LNCAP (cell line): ENCODE data around the gene VPS37B.

Experiments used
- TF ChIP-seq, protein P1 (sequence below): fragments of 450-650 bp; IDR thresholded peaks from 2 replicates; pipeline ENCODE4 v1.5.1; 2017; ENCODE audit warnings: mild to moderate bottlenecking

Gene VPS37B

DNA sequence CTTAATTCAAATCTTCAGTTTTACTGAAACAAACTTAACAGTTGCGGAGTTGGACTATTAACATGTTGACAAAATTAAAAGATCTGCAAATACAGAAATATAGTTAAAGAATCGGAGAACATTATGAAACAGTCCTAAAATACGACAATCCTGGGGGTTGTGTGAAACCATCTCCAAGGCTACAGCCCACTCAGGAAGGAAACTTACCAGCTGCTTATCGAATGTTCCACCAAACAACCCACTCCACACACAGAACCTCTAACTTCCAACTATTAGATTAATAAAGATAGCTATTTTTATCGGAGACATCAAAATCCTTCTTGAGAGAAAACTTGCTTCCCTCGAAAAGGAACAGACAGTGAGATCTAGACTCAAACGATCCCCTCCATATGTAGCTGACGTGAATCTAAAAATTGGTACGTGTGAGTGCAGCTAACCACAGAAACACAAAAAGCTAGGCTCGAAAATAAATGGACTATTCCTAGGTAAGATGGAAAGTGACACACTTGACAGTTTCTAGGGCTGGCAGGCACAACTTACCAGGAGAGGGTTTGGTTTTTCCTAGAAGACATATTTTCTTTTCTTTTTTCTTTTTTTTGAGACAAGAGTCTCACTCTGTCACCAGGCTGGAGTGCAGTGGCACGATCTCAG lies 12.9 kb downstream of the VPS37B start:
- TF ChIP-seq, protein P1, sequence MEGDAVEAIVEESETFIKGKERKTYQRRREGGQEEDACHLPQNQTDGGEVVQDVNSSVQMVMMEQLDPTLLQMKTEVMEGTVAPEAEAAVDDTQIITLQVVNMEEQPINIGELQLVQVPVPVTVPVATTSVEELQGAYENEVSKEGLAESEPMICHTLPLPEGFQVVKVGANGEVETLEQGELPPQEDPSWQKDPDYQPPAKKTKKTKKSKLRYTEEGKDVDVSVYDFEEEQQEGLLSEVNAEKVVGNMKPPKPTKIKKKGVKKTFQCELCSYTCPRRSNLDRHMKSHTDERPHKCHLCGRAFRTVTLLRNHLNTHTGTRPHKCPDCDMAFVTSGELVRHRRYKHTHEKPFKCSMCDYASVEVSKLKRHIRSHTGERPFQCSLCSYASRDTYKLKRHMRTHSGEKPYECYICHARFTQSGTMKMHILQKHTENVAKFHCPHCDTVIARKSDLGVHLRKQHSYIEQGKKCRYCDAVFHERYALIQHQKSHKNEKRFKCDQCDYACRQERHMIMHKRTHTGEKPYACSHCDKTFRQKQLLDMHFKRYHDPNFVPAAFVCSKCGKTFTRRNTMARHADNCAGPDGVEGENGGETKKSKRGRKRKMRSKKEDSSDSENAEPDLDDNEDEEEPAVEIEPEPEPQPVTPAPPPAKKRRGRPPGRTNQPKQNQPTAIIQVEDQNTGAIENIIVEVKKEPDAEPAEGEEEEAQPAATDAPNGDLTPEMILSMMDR: no peak

DNA sequence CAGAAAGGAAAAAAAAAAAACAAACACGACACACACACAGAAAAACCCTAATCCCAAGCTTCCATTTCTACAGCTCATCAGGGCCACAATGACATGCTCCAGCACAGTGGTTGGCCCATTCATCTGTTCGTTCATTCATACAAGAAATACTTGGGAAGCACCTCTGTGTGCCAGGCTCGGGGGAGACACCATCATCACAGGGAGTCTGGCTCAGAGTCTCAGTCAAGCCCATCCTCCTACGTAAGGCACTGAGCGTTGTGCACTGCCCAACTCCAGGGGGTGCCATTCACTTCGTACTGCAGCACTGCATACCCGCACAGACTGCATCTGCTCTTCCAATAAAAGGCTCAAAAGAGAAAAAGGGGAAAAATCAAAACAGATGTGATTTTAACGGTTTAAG lies 15.3 kb downstream of the VPS37B start:
- TF ChIP-seq, protein P1: no peak; the same call in 1 of the 2 replicates

DNA sequence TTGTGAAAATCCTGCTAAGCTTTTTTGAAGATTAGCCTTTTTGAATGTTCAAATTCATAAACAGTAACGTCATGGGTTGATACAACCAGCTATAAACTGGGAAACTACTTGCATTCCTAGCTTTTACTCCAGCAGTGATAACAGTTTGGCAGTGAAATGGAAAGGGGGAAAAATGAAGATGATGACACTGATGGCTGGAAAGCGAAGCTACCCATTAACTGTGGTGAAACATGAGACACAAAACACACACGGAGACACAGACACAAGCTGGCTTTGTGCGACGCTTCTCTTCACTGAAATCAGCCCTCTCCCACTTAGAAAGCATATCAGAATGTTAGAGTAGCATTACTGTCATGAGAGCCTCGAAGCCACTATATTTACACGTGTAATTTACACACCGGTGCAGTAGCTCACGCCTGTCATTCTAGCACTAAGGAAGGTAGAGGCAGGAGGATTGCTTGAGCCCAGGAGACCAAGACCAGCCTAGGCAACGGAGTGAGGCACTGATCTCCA lies 15.7 kb downstream of the VPS37B start:
- TF ChIP-seq, protein P1: no peak

DNA sequence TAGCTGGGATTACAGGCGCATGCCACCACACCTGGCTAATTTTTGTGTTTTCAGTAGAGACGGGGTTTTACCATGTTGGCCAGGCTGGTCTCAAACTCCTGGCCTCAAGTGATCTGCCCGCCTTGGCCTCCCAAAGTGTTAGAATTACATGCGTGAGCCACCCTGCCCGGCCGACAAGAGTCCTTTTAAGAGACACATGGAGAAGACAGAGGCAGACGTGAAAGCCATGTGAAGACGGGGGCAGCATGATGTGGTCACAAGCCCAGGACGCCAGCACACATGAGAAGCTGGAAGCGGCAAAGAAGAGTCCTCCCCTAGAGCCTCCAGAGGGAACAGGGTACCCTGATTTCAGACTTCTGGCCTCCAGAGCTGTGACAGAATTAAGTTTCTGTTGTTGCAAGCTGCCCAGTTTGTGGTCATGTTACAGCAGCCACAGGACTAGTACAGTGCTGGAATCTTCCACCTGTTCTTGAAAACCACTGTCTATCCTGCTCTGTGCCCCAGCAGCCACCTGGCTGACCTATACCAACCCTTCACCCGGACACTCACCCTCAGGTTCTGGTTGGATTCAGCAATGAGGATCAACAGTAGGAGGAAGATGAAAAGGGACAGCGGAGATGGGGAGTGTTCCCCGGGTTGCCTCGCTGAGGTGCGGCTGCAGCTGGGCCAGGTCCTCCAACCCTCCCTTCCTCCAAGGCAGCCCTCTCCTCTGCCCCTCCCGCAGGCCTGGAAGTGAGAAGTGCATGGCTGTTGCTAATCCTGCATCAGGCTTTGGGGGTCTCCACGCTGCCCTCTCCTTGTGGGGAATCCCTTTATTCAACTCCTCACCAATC lies 16.9 kb downstream of the VPS37B start:
- TF ChIP-seq, protein P1: no peak

DNA sequence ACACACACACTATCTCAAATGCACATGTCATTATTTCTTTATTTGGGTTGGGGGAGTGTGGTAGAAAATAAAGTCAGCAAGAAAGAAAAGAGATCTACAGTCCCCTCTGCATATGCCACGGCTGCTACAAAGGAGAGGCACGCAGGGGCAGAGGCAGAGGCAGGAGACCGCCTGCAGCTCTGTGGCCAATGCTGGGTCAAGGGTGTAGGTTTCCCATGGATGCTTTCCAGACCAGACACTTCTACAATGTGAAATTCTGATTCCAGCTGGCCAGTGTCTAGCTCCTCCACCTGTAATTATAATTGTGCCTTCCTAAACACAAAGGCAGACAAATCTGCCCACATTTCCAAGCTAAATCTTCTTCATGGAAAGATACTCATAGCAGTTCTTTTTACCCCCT lies 19.2 kb downstream of the VPS37B start:
- TF ChIP-seq, protein P1: no peak

DNA sequence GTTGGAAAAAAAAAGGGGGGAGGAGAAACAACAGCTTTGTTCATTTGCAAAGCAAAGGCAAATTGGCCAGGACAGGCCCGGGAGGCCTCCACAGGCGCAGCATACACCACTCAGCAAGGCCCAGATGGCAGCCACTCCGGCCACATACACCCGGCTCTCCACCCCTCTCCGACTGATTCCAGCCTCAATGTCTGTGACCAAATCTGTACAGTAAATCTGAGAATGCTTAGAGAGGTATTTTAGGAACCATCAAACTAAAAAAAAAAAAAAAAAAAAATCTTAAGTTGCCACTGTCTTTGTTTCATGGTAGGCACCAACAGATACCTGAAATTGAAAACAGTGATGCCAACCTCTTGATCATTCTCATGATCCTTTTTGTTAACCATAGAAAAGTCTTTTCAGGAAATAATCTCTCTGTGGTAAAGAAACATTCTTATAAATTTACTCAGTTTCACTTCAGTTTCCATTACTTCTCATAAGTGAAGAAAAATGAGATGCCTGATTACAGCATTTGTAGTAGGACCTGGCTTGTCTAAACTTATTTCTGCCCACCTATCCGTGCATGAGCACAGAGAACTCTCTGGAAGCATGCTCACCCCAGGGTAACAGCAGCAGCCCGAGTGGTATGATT lies 20.2 kb downstream of the VPS37B start:
- TF ChIP-seq, protein P1: no peak

DNA sequence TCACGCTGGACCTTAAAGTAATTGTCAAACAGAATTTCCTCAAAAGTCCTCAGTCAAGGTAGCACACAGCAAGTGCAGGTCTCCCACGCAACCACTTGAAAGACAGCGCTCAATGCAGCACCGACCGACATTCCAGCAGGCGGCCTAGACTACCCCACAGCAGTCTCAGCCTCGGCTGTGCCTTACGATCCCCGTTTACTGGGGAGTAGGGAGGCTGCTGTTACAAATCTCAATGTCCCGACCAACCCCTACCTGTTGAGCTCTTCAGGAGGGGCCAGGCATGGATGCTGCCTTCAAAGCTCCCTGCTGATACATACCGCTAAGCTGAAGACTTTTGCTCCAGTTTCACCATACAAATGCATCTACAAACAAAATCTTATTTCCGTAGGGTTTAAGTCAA lies 21.8 kb downstream of the VPS37B start:
- TF ChIP-seq, protein P1: no peak
